MM.1S (cell line): Measurements from ENCODE around the gene POLE4.

ENCODE experiments used
- DNase-seq: peaks from one replicate; pipeline ENCODE4 v3.0.0-alpha.2; 2015
- H2AFZ ChIP-seq: fragments of 300-600 bp; sonication (generic); 2 replicates; pipeline ENCODE4 v1.6.0; 2016; ENCODE audit warnings: antibody characterized with exemption, low read length
- H3F3A ChIP-seq: fragments of 300-600 bp; sonication (generic); 2 replicates; pipeline ENCODE4 v1.6.1; 2016; ENCODE audit warnings: mild to moderate bottlenecking, antibody characterized with exemption, low read length, moderate library complexity, mixed read lengths; ENCODE audit not compliant: insufficient read depth
- H3K27ac ChIP-seq: fragments of 300-600 bp; sonication (generic); 2 replicates; pipeline ENCODE4 v1.5.1; 2016; ENCODE audit warnings: mild to moderate bottlenecking, low read length
- H3K27me3 ChIP-seq: fragments of 300-600 bp; sonication (generic); replicated peaks from 2 replicates; pipeline ENCODE4 v1.6.0; 2016; ENCODE audit warnings: low read length; ENCODE audit not compliant: insufficient read depth
- H3K36me3 ChIP-seq: fragments of 300-600 bp; sonication (generic); replicated peaks from 2 replicates; pipeline ENCODE4 v1.6.1; 2016; ENCODE audit warnings: mild to moderate bottlenecking, low read length, mixed read lengths; ENCODE audit not compliant: insufficient read depth
- H3K4me1 ChIP-seq: fragments of 300-600 bp; sonication (generic); 2 replicates; pipeline ENCODE4 v1.6.1; 2016; ENCODE audit warnings: low read length, mixed read lengths
- H3K4me2 ChIP-seq: fragments of 300-600 bp; sonication (generic); 2 replicates; pipeline ENCODE4 v1.6.0; 2016; ENCODE audit warnings: low read depth, low read length
- H3K4me3 ChIP-seq: fragments of 300-600 bp; sonication (generic); 2 replicates; pipeline ENCODE4 v1.5.1; 2016; ENCODE audit warnings: low read length, mixed read lengths
- H3K79me2 ChIP-seq: fragments of 300-600 bp; sonication (generic); 2 replicates; pipeline ENCODE4 v1.6.1; 2016; ENCODE audit warnings: mixed run types, low read length, mixed read lengths
- H3K9ac ChIP-seq: fragments of 300-600 bp; sonication (generic); 2 replicates; pipeline ENCODE4 v1.6.1; 2016; ENCODE audit warnings: low read length, mixed read lengths
- H3K9me2 ChIP-seq: fragments of 300-600 bp; sonication (generic); replicated peaks from 2 replicates; pipeline ENCODE4 v1.6.1; 2016; ENCODE audit warnings: mild to moderate bottlenecking, low read length, mixed read lengths; ENCODE audit not compliant: insufficient read depth
- H3K9me3 ChIP-seq: fragments of 300-600 bp; sonication (generic); replicated peaks from 2 replicates; pipeline ENCODE4 v1.6.1; 2016; ENCODE audit warnings: mild to moderate bottlenecking, low read length, mixed read lengths; ENCODE audit not compliant: insufficient read depth
- H4K20me1 ChIP-seq: fragments of 300-600 bp; sonication (generic); 2 replicates; pipeline ENCODE4 v1.6.1; 2016; ENCODE audit warnings: mild to moderate bottlenecking, low read length, moderate library complexity, mixed read lengths; ENCODE audit not compliant: insufficient read depth
- CTCF ChIP-seq: fragments of 300-600 bp; sonication (generic); IDR thresholded peaks from 2 replicates; pipeline ENCODE4 v1.5.1; 2016; ENCODE audit warnings: antibody characterized with exemption, low read length, mixed read lengths
- EZH2 ChIP-seq: fragments of 300-600 bp; sonication (generic); optimal IDR thresholded peaks from 2 replicates; pipeline ENCODE3; 2017; ENCODE audit warnings: low read depth, mild to moderate bottlenecking, antibody characterized with exemption, low read length, mixed read lengths
- EZH2phosphoT487 ChIP-seq: fragments of 300-600 bp; sonication (generic); IDR thresholded peaks from 2 replicates; pipeline ENCODE4 v1.6.1; 2018; ENCODE audit warnings: antibody characterized with exemption, low read length

POLE4 gene

GRCh38 chr2:74984947-74985637 lies 26.6 kb downstream of the POLE4 start:
- TF ChIP-seq CTCF (no peak), EZH2 (no peak), EZH2phosphoT487 (no peak)
- no peak for DNase-seq
- Histone ChIP-seq H3F3A (no peaks in the 10 kb centered on the region), H3K4me1 (no peaks in the 10 kb centered on the region), H2AFZ (no peak overlapping the region), H3K4me3 (no peak overlapping the region), H3K27ac (no peak overlapping the region), H3K4me2 (no peak overlapping the region), H3K9me3 (no peaks in the 10 kb centered on the region), H3K9ac (no peak overlapping the region), H4K20me1 (no peaks in the 10 kb centered on the region), H3K79me2 (no peaks in the 10 kb centered on the region), H3K27me3 (no peaks in the 10 kb centered on the region), H3K9me2 (no peaks in the 10 kb centered on the region), H3K36me3 (no peaks in the 10 kb centered on the region)

GRCh38 chr2:74985978-74986609 lies 27.7 kb downstream of the POLE4 start:
- H3K9me2 ChIP-seq, result no peaks in the 10 kb centered on the region
- no peaks in the 10 kb centered on the region for H4K20me1 ChIP-seq
- H3K4me3 ChIP-seq, result no peak overlapping the region
- no peaks in the 10 kb centered on the region for H3K27me3 ChIP-seq
- no peak overlapping the region for H3K4me2 ChIP-seq
- no peaks in the 10 kb centered on the region for H3K9me3 ChIP-seq
- no peak overlapping the region for H3K9ac ChIP-seq
- H3K79me2 ChIP-seq, result no peaks in the 10 kb centered on the region
- no peak overlapping the region for H3K27ac ChIP-seq
- no peak for DNase-seq
- H3K36me3 ChIP-seq, result no peaks in the 10 kb centered on the region
- H2AFZ ChIP-seq, result no peak overlapping the region
- no peak for TF ChIP-seq CTCF
- no peak for TF ChIP-seq EZH2phosphoT487
- no peak for TF ChIP-seq EZH2
- no peaks in the 10 kb centered on the region for H3K4me1 ChIP-seq
- H3F3A ChIP-seq, result no peaks in the 10 kb centered on the region

- H4K20me1 ChIP-seq, result no peaks in the 10 kb centered on the region
- no peaks in the 10 kb centered on the region for H3K9me2 ChIP-seq
- no peak for TF ChIP-seq EZH2
- no peak for TF ChIP-seq EZH2phosphoT487
- TF ChIP-seq CTCF, result no peak
- no peak overlapping the region for H2AFZ ChIP-seq
- H3K79me2 ChIP-seq, result no peaks in the 10 kb centered on the region
- H3K9me3 ChIP-seq, result no peaks in the 10 kb centered on the region
- no peaks in the 10 kb centered on the region for H3K36me3 ChIP-seq
- H3F3A ChIP-seq, result no peaks in the 10 kb centered on the region
- H3K4me2 ChIP-seq, result no peak overlapping the region
- DNase-seq, result no peak
- H3K27me3 ChIP-seq, result no peaks in the 10 kb centered on the region
- H3K4me1 ChIP-seq, result no peaks in the 10 kb centered on the region
- H3K9ac ChIP-seq, result no peak overlapping the region
- H3K27ac ChIP-seq, result no peak overlapping the region
- H3K4me3 ChIP-seq, result no peak overlapping the region
These were observed 33.5 kb downstream of the POLE4 start for GRCh38 chr2:74991977-74992376.
